Panc1 (cell line): ENCODE measurements around the gene RDH5.

Source experiments
- POLR2AphosphoS5 ChIP-seq: IDR thresholded peaks from 2 replicates; pipeline ENCODE4 v1.6.1; 2012; ENCODE audit warnings: mild to moderate bottlenecking, low read depth, low read length, moderate library complexity
- SIN3A ChIP-seq: IDR thresholded peaks from 2 replicates; pipeline ENCODE4 v1.6.1; 2012; ENCODE audit warnings: low read depth, mild to moderate bottlenecking, low read length, moderate library complexity, borderline replicate concordance; ENCODE audit not compliant: insufficient read depth
- TF ChIP-seq, protein P1 (sequence below): fragments of 450-650 bp; IDR thresholded peaks from 2 replicates; pipeline ENCODE4 v1.5.1; 2017; ENCODE audit warnings: mild to moderate bottlenecking
- TF ChIP-seq, protein P2 (sequence below), 2 experiments: IDR thresholded peaks; 2 replicates each; pipeline ENCODE4 v1.6.1; 2011 to 2012; ENCODE audit warnings: low read depth in 2 of 2, control low read depth in 1 of 2, low read length in 1 of 2, mild to moderate bottlenecking in 1 of 2, moderate library complexity in 1 of 2; ENCODE audit not compliant: insufficient read depth in 1 of 2

DNA sequence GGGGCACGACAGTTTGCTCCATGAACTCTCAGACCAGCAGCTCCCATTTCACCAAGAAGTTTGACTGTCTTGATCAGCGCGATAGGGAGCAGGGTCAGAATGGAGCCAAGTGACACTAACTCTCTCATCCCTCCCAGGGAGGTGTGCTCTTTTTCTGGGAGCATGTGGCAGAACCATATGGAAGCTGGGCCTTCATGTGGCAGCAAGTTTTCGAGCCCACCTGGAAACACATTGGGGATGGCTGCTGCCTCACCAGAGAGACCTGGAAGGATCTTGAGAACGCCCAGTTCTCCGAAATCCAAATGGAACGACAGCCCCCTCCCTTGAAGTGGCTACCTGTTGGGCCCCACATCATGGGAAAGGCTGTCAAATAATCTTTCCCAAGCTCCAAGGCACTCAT is 36.5 kb upstream of the RDH5 start:
- TF ChIP-seq, protein P1, sequence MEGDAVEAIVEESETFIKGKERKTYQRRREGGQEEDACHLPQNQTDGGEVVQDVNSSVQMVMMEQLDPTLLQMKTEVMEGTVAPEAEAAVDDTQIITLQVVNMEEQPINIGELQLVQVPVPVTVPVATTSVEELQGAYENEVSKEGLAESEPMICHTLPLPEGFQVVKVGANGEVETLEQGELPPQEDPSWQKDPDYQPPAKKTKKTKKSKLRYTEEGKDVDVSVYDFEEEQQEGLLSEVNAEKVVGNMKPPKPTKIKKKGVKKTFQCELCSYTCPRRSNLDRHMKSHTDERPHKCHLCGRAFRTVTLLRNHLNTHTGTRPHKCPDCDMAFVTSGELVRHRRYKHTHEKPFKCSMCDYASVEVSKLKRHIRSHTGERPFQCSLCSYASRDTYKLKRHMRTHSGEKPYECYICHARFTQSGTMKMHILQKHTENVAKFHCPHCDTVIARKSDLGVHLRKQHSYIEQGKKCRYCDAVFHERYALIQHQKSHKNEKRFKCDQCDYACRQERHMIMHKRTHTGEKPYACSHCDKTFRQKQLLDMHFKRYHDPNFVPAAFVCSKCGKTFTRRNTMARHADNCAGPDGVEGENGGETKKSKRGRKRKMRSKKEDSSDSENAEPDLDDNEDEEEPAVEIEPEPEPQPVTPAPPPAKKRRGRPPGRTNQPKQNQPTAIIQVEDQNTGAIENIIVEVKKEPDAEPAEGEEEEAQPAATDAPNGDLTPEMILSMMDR, result no peak
- TF ChIP-seq, protein P2, sequence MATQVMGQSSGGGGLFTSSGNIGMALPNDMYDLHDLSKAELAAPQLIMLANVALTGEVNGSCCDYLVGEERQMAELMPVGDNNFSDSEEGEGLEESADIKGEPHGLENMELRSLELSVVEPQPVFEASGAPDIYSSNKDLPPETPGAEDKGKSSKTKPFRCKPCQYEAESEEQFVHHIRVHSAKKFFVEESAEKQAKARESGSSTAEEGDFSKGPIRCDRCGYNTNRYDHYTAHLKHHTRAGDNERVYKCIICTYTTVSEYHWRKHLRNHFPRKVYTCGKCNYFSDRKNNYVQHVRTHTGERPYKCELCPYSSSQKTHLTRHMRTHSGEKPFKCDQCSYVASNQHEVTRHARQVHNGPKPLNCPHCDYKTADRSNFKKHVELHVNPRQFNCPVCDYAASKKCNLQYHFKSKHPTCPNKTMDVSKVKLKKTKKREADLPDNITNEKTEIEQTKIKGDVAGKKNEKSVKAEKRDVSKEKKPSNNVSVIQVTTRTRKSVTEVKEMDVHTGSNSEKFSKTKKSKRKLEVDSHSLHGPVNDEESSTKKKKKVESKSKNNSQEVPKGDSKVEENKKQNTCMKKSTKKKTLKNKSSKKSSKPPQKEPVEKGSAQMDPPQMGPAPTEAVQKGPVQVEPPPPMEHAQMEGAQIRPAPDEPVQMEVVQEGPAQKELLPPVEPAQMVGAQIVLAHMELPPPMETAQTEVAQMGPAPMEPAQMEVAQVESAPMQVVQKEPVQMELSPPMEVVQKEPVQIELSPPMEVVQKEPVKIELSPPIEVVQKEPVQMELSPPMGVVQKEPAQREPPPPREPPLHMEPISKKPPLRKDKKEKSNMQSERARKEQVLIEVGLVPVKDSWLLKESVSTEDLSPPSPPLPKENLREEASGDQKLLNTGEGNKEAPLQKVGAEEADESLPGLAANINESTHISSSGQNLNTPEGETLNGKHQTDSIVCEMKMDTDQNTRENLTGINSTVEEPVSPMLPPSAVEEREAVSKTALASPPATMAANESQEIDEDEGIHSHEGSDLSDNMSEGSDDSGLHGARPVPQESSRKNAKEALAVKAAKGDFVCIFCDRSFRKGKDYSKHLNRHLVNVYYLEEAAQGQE (IDR thresholded peaks at IDR 0.05; ENCODE audit: insufficient read depth in 1 of 2, low read depth in 2 of 2, low read length in 1 of 2), result no peak
- no peak for TF ChIP-seq POLR2AphosphoS5
- TF ChIP-seq SIN3A, result no peak
